Fibroblast of the aortic adventitia (primary cell): ENCODE data around the gene SDHAF1. TPM values are rescaled to one million over a fixed set of nuclear protein-coding genes. Genes with fewer than 3 reads are reported as not detected.
"Not testable (repeated sequence)": the region's sequence is repeated elsewhere in the genome, so short reads cannot be mapped to it uniquely, and the experiment has no call there.

Source experiments
- DNase-seq: peaks from one replicate; pipeline ENCODE4 v3.0.0-alpha.2; 2010; ENCODE audit warnings: low read depth
- H3K4me3 ChIP-seq: 2 replicates; pipeline ENCODE4 v1.5.1; 2011; ENCODE audit warnings: low read depth, mild to moderate bottlenecking, control low read depth, low read length, moderate library complexity
- CTCF ChIP-seq: IDR thresholded peaks from 2 replicates; pipeline ENCODE4 v1.5.1; 2011; ENCODE audit warnings: mild to moderate bottlenecking, low read length, control low read depth, inconsistent platforms; ENCODE audit not compliant: insufficient read depth
- total RNA-seq: library from RNA; depleted of rRNA; stranded (reverse); fragments of >200 nt; gene quantifications from 2 replicates; pipeline ENCODE4 v1.2.3, GENCODE V29; 2012; ENCODE audit warnings: low replicate concordance

The SDHAF1 gene
- 12.7 and 38.7 TPM in 2 replicates for total RNA-seq

GRCh38 chr19:35995048-35995993 is at the start of gene SDHAF1:
SDHAF1 (plus strand) TSS chr19:35995188; CDS start chr19:35995275, 87 bp downstream.
- peak within 1 kb of the TSS; percentile 94 for H3K4me3 ChIP-seq
- no peak for TF ChIP-seq CTCF
- peak; percentile 89 for DNase-seq

GRCh38 chr19:35946203-35946602 is 48.8 kb upstream of the SDHAF1 start:
- no peak for TF ChIP-seq CTCF
- no peak for DNase-seq

GRCh38 chr19:35949131-35949530 is 45.9 kb upstream of the SDHAF1 start:
- H3K4me3 ChIP-seq: no peak overlapping the region
- DNase-seq: no peak
- no peak for TF ChIP-seq CTCF

More at GRCh38 chr19:35946203-35946602, 48.8 kb upstream of the SDHAF1 start:
- no peak overlapping the region for H3K4me3 ChIP-seq

GRCh38 chr19:35955881-35956634 is 38.9 kb upstream of the SDHAF1 start:
- no peak for DNase-seq

GRCh38 chr19:35957411-35957810 is 37.6 kb upstream of the SDHAF1 start:
- H3K4me3 ChIP-seq, DNase-seq: not testable (repeated sequence)

More at GRCh38 chr19:35955881-35956634, 38.9 kb upstream of the SDHAF1 start:
- no peak overlapping the region for H3K4me3 ChIP-seq
- no peak for TF ChIP-seq CTCF

GRCh38 chr19:35958660-35959039 is 36.3 kb upstream of the SDHAF1 start:
- H3K4me3 ChIP-seq: no peak overlapping the region
- no peak for TF ChIP-seq CTCF
- DNase-seq: no peak
